Erythroblast (primary cell): ENCODE data around the gene ADAT1.

Experiments
- GATA1 ChIP-seq: IDR thresholded peaks from 2 replicates; pipeline ENCODE4 v1.6.1; 2011; ENCODE audit warnings: low read depth, mild to moderate bottlenecking, control low read depth, low read length, moderate library complexity
- POLR2A ChIP-seq: IDR thresholded peaks from 2 replicates; pipeline ENCODE4 v1.6.1; 2011; ENCODE audit warnings: mild to moderate bottlenecking, low read length

GRCh38 chr16:75572864-75573542 lies 50.1 kb downstream of the ADAT1 start:
- TF ChIP-seq POLR2A, result no peak
- TF ChIP-seq GATA1, result no peak
